Measurements from ENCODE around the gene TRMT11. TPM values are rescaled to one million over a fixed set of nuclear protein-coding genes. Genes with fewer than 3 reads are reported as not detected.

TRMT11 gene
- total RNA-seq, 1 donor from 2014 or later, result 27.7 TPM

- H3K27me3 Mint-ChIP-seq (ENCODE audit: unreplicated experiment), result no peaks in the 10 kb centered on the region
- H3K27ac Mint-ChIP-seq (ENCODE audit: unreplicated experiment), result no peak overlapping the region
- H3K4me1 Mint-ChIP-seq (ENCODE audit: low read depth, unreplicated experiment), result peaks cover 4% of the 10 kb centered on the region
- peak overlapping the region; percentile 8 for H3K4me3 Mint-ChIP-seq (ENCODE audit: unreplicated experiment)
- H3K9me3 Mint-ChIP-seq (ENCODE audit: unreplicated experiment), result no peaks in the 10 kb centered on the region
- TF ChIP-seq, protein P1, sequence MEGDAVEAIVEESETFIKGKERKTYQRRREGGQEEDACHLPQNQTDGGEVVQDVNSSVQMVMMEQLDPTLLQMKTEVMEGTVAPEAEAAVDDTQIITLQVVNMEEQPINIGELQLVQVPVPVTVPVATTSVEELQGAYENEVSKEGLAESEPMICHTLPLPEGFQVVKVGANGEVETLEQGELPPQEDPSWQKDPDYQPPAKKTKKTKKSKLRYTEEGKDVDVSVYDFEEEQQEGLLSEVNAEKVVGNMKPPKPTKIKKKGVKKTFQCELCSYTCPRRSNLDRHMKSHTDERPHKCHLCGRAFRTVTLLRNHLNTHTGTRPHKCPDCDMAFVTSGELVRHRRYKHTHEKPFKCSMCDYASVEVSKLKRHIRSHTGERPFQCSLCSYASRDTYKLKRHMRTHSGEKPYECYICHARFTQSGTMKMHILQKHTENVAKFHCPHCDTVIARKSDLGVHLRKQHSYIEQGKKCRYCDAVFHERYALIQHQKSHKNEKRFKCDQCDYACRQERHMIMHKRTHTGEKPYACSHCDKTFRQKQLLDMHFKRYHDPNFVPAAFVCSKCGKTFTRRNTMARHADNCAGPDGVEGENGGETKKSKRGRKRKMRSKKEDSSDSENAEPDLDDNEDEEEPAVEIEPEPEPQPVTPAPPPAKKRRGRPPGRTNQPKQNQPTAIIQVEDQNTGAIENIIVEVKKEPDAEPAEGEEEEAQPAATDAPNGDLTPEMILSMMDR (IDR thresholded peaks at IDR 0.05; ENCODE audit: partially characterized antibody, unreplicated experiment), result no peak
- DNase-seq, result no peak
- no peaks in the 10 kb centered on the region for H3K36me3 Mint-ChIP-seq (ENCODE audit: unreplicated experiment)
Measured at GRCh38 chr6:125985522-125985921, 818 bp upstream of the TRMT11 start.

- H3K4me1 Mint-ChIP-seq (ENCODE audit: low read depth, unreplicated experiment), result peaks cover 4% of the 10 kb centered on the region
- H3K27ac Mint-ChIP-seq (ENCODE audit: unreplicated experiment), result no peak overlapping the region
- H3K36me3 Mint-ChIP-seq (ENCODE audit: unreplicated experiment), result no peaks in the 10 kb centered on the region
- no peak for DNase-seq
- TF ChIP-seq, protein P1 (IDR thresholded peaks at IDR 0.05; ENCODE audit: partially characterized antibody, unreplicated experiment), result no peak
- no peaks in the 10 kb centered on the region for H3K27me3 Mint-ChIP-seq (ENCODE audit: unreplicated experiment)
- H3K4me3 Mint-ChIP-seq (ENCODE audit: unreplicated experiment), result no peak overlapping the region
- H3K9me3 Mint-ChIP-seq (ENCODE audit: unreplicated experiment), result no peaks in the 10 kb centered on the region
Measured at GRCh38 chr6:125985979-125986300, 400 bp upstream of the TRMT11 start.

DNA sequence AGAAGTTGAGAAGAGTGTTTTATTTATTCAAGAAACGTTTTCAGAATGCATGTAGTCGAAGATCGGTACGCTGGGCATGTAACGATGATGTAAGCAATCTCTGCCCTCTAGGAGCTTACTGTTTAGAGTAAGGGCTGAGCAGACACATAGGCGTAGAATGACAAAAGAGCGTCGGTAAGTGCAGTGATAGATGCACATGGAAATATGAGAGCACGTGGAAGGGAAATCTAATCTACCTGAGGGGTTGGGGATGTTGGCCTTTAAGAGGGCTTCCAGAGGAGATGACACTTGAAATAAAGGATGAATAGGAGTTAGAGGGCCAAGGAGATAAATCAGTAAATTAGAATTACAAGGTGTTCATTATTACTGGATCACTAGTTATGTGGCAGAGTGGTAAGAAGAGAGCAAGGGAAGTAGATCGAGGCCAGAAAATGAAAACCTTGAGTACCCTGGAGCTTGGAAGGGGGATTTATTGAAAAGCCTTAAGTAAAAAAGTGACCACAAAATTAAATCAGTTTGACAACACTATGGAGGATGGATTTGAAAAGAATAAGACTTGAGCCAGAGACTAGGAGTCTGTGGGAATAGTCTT, 782 bp downstream of the TRMT11 start:
- no peak for DNase-seq
- H3K27me3 Mint-ChIP-seq (ENCODE audit: unreplicated experiment), result no peaks in the 10 kb centered on the region
- no peak overlapping the region for H3K27ac Mint-ChIP-seq (ENCODE audit: unreplicated experiment)
- TF ChIP-seq, protein P1 (IDR thresholded peaks at IDR 0.05; ENCODE audit: partially characterized antibody, unreplicated experiment), result no peak
- H3K36me3 Mint-ChIP-seq (ENCODE audit: unreplicated experiment), result no peaks in the 10 kb centered on the region
- no peaks in the 10 kb centered on the region for H3K9me3 Mint-ChIP-seq (ENCODE audit: unreplicated experiment)
- H3K4me1 Mint-ChIP-seq (ENCODE audit: low read depth, unreplicated experiment), result peaks cover 4% of the 10 kb centered on the region
- no peak overlapping the region for H3K4me3 Mint-ChIP-seq (ENCODE audit: unreplicated experiment)

GRCh38 chr6:125988280-125988679, 1.9 kb downstream of the TRMT11 start:
- H3K9me3 Mint-ChIP-seq (ENCODE audit: unreplicated experiment), result no peaks in the 10 kb centered on the region
- H3K4me1 Mint-ChIP-seq (ENCODE audit: low read depth, unreplicated experiment), result peaks cover 4% of the 10 kb centered on the region
- no peak for DNase-seq
- no peak overlapping the region for H3K27ac Mint-ChIP-seq (ENCODE audit: unreplicated experiment)
- H3K4me3 Mint-ChIP-seq (ENCODE audit: unreplicated experiment), result no peak overlapping the region
- TF ChIP-seq, protein P1 (IDR thresholded peaks at IDR 0.05; ENCODE audit: partially characterized antibody, unreplicated experiment), result no peak
- no peaks in the 10 kb centered on the region for H3K36me3 Mint-ChIP-seq (ENCODE audit: unreplicated experiment)
- no peaks in the 10 kb centered on the region for H3K27me3 Mint-ChIP-seq (ENCODE audit: unreplicated experiment)

DNA sequence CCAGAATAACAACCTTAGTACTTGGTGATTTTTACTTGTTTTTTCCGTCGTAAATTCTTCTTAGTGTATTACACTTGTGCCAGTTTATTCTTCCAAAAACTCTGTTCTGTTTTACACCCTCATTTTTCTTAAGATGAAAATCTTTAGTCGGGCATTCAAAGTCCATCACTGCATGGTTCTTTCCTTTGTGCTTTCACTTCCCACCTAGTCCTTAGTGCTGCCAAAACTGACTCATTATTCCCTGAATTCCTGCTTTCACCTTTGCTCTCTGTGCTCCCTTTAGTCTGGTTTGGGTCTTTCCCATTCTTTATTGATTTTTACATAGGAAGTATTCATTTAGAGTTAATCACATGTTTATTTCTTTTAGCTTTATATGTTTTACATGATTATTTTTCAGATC, 3.3 kb downstream of the TRMT11 start:
- TF ChIP-seq, protein P1 (IDR thresholded peaks at IDR 0.05; ENCODE audit: partially characterized antibody, unreplicated experiment), result no peak
- H3K4me3 Mint-ChIP-seq (ENCODE audit: unreplicated experiment), result peak overlapping the region; percentile 3
- H3K27ac Mint-ChIP-seq (ENCODE audit: unreplicated experiment), result no peak overlapping the region
- DNase-seq, result no peak
- H3K27me3 Mint-ChIP-seq (ENCODE audit: unreplicated experiment), result no peaks in the 10 kb centered on the region
- no peaks in the 10 kb centered on the region for H3K36me3 Mint-ChIP-seq (ENCODE audit: unreplicated experiment)
- peaks cover 2% of the 10 kb centered on the region for H3K9me3 Mint-ChIP-seq (ENCODE audit: unreplicated experiment)
- peaks cover 8% of the 10 kb centered on the region for H3K4me1 Mint-ChIP-seq (ENCODE audit: low read depth, unreplicated experiment)

All from glutamatergic neuron (in vitro differentiated cells).